B cell (primary cell): ENCODE results near the gene ERC2. TPM values are rescaled to one million over a fixed set of nuclear protein-coding genes. Genes with fewer than 3 reads are reported as not detected.

ENCODE experiments used
- ATAC-seq: fragments of 200-7000 bp; cut with Tn5 transposase; one replicate; pipeline ENCODE4 v1.10.0; 2021; ENCODE audit warnings: low read depth, mild to moderate bottlenecking, moderate number of reproducible peaks, moderate library complexity
- CTCF ChIA-PET: fragments of 350-600 bp; sonication (Branson Sonifier 250); formaldehyde crosslinking; loops from one replicate; lab custom pipeline; 2021; ENCODE audit warnings: antibody characterized with exemption, inconsistent platforms; lab: Charles Lee
- POLR2A ChIA-PET: fragments of 350-600 bp; sonication (Branson Sonifier 250); formaldehyde crosslinking; loops from one replicate; lab custom pipeline; 2021; ENCODE audit warnings: antibody characterized with exemption; lab: Charles Lee
- DNase-seq: peaks from one replicate; pipeline ENCODE4 v3.0.0; 2013
- H2AFZ ChIP-seq: 2 replicates; pipeline ENCODE4 v1.6.1; 2012; ENCODE audit warnings: mild to moderate bottlenecking, low read depth, low read length; ENCODE audit not compliant: insufficient read depth, poor library complexity, severe bottlenecking
- H3K27ac ChIP-seq, 2 donors: 1 replicate in 1 of 2; 2 replicates in 1 of 2; pipeline ENCODE4 v1.5.1; 2012 to 2013; ENCODE audit warnings: low read length in 2 of 2, mild to moderate bottlenecking in 2 of 2, moderate library complexity in 1 of 2
- H3K27me3 ChIP-seq, 4 experiments: fragments of 200-600 bp in 1 of 4; sonication (generic) in 1 of 4; replicated peaks in 1 of 4; 1 replicate in 2 of 4; 2 replicates in 2 of 4; pipeline versions ENCODE4 v1.6.1 to v1.7.0; 2013 to 2016; ENCODE audit warnings: low read length in 3 of 4, mild to moderate bottlenecking in 2 of 4, mixed read lengths in 1 of 4, moderate library complexity in 1 of 4; ENCODE audit not compliant: insufficient read depth in 4 of 4, control insufficient read depth in 3 of 4; ENCODE audit errors: control extremely low read depth in 1 of 4
- H3K36me3 ChIP-seq, 2 experiments: replicated peaks in 1 of 2; 1 replicate in 1 of 2; 2 replicates in 1 of 2; pipeline versions ENCODE4 v1.6.1 to v1.7.1; 2013; ENCODE audit warnings: low read length in 1 of 2; ENCODE audit not compliant: insufficient read depth in 2 of 2, control insufficient read depth in 1 of 2; ENCODE audit errors: control extremely low read depth in 1 of 2, extremely low read depth in 1 of 2
- H3K4me1 ChIP-seq, 2 donors: fragments of 200-600 bp in 1 of 2; sonication (generic) in 1 of 2; 1 replicate in 1 of 2; 2 replicates in 1 of 2; pipeline versions ENCODE4 v1.5.1 to v1.6.1; 2013 to 2017; ENCODE audit warnings: low read length in 2 of 2; ENCODE audit not compliant: control insufficient read depth in 2 of 2, insufficient read depth in 2 of 2
- H3K4me2 ChIP-seq: replicated peaks from 2 replicates; pipeline ENCODE3; 2012; ENCODE audit warnings: mild to moderate bottlenecking, low read depth, low read length; ENCODE audit not compliant: poor library complexity, severe bottlenecking
- H3K4me3 ChIP-seq, 5 experiments: fragments of 200-600 bp in 1 of 5; sonication (generic) in 1 of 5; 1 replicate in 3 of 5; 2 replicates in 2 of 5; pipeline versions ENCODE4 v1.5.1 to v1.7.0; 2011 to 2016; ENCODE audit warnings: low read length in 4 of 5, mild to moderate bottlenecking in 4 of 5, low read depth in 2 of 5, control low read depth in 1 of 5, moderate library complexity in 1 of 5; ENCODE audit not compliant: insufficient read depth in 1 of 5; ENCODE audit errors: control extremely low read depth in 1 of 5, extremely low read depth in 1 of 5
- H3K79me2 ChIP-seq: fragments of 200-600 bp; sonication (generic); one replicate; pipeline ENCODE4 v1.6.0; 2016; ENCODE audit warnings: low read length; ENCODE audit not compliant: control insufficient read depth, insufficient read depth
- H3K9ac ChIP-seq: fragments of 200-600 bp; sonication (generic); 2 replicates; pipeline ENCODE4 v1.6.1; 2017; ENCODE audit warnings: mild to moderate bottlenecking, low read length, moderate library complexity
- H3K9me3 ChIP-seq, 3 donors: one replicate each; pipeline versions ENCODE4 v1.6.1 to v1.7.1; 2013; ENCODE audit warnings: low read length in 2 of 3; ENCODE audit not compliant: control insufficient read depth in 2 of 3, insufficient read depth in 1 of 3; ENCODE audit errors: control extremely low read depth in 1 of 3
- H4K20me1 ChIP-seq: 2 replicates; pipeline ENCODE4 v1.6.0; 2012; ENCODE audit warnings: mild to moderate bottlenecking, low read length; ENCODE audit not compliant: insufficient read depth, control insufficient read depth, poor library complexity, severe bottlenecking
- H3K27ac Mint-ChIP-seq: one replicate; pipeline ENCODE4 v1.8.0; 2021; ENCODE audit warnings: mixed read lengths
- H3K27me3 Mint-ChIP-seq: one replicate; pipeline ENCODE4 v1.8.0; 2021; ENCODE audit warnings: mixed read lengths
- H3K4me1 Mint-ChIP-seq: one replicate; pipeline ENCODE4 v1.8.0; 2021; ENCODE audit warnings: mixed read lengths
- H3K4me3 Mint-ChIP-seq: one replicate; pipeline ENCODE4 v1.8.0; 2021; ENCODE audit warnings: mixed read lengths
- H3K9me3 Mint-ChIP-seq: one replicate; pipeline ENCODE4 v1.8.0; 2022; ENCODE audit warnings: mixed read lengths; ENCODE audit not compliant: insufficient read depth
- EZH2 ChIP-seq: IDR thresholded peaks from 2 replicates; pipeline ENCODE4 v1.6.1; 2012; ENCODE audit warnings: borderline replicate concordance, low read depth, mild to moderate bottlenecking, moderate library complexity, low read length; ENCODE audit not compliant: insufficient read depth, poor library complexity, severe bottlenecking
- WGBS: methylation state at CpG from one replicate; pipeline ENCODE4 v1.1.5; 2013; ENCODE audit warnings: missing lambda C conversion rate; ENCODE audit not compliant: insufficient coverage; 5-methylcytosine and 5-hydroxymethylcytosine counted together
- intact Hi-C: fragments of 100-400 bp; cut with micrococcal nuclease; formaldehyde crosslinking; loops from one replicate; pipeline ENCODE4 v1.10.0; 2022
- polyA plus RNA-seq: library from polyadenylated mRNA; depleted of rRNA; stranded (reverse); fragments of >200 nt; gene quantifications from 2 replicates; pipeline ENCODE4 v1.2.3, GENCODE V29; 2012
- total RNA-seq, 2 donors: library from RNA; stranded (reverse); fragments of 120-200 nt in 1 of 2; gene quantifications; 1 replicate in 1 of 2; 2 replicates in 1 of 2; pipeline versions ENCODE4 v1.2.3 to v1.2.4, GENCODE V29; 2013 to 2022
- TF ChIP-seq, protein P1 (sequence below): fragments of 200-600 bp; IDR thresholded peaks from one replicate; pipeline ENCODE4 v1.8.0; 2022; ENCODE audit warnings: antibody characterized with exemption, mild to moderate bottlenecking

Gene ERC2
- total and polyA plus RNA-seq, 2 donors (not counting 1 experiment from before 2014, with no cell fraction given): not detected

GRCh38 chr3:55597641-55598040, 870.6 kb downstream of the ERC2 start:
- H3K27me3 Mint-ChIP-seq: peaks cover 4% of the 10 kb centered on the region
- no peaks in the 10 kb centered on the region for H4K20me1 ChIP-seq
- ChIA-PET CTCF (no interaction called here), POLR2A (no interaction called here)
- 96% methylated on average over 4 of the region's 4 CpGs for WGBS
- ATAC-seq (no peak), DNase-seq (no peak)
- H3K4me3 Mint-ChIP-seq: no peak overlapping the region
- H2AFZ ChIP-seq: no peak overlapping the region
- H3K27me3 ChIP-seq: no peaks in the 10 kb centered on the region
- H3K4me2 ChIP-seq: no peak overlapping the region
- TF ChIP-seq, protein P1, sequence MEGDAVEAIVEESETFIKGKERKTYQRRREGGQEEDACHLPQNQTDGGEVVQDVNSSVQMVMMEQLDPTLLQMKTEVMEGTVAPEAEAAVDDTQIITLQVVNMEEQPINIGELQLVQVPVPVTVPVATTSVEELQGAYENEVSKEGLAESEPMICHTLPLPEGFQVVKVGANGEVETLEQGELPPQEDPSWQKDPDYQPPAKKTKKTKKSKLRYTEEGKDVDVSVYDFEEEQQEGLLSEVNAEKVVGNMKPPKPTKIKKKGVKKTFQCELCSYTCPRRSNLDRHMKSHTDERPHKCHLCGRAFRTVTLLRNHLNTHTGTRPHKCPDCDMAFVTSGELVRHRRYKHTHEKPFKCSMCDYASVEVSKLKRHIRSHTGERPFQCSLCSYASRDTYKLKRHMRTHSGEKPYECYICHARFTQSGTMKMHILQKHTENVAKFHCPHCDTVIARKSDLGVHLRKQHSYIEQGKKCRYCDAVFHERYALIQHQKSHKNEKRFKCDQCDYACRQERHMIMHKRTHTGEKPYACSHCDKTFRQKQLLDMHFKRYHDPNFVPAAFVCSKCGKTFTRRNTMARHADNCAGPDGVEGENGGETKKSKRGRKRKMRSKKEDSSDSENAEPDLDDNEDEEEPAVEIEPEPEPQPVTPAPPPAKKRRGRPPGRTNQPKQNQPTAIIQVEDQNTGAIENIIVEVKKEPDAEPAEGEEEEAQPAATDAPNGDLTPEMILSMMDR: no peak
- no peak for TF ChIP-seq EZH2
- no peaks in the 10 kb centered on the region for H3K4me1 Mint-ChIP-seq
- H3K36me3 ChIP-seq: no peaks in the 10 kb centered on the region
- H3K9ac ChIP-seq: no peak overlapping the region
- no peak overlapping the region for H3K27ac Mint-ChIP-seq
- intact Hi-C loops: no loop called here
- no peak overlapping the region for H3K27ac ChIP-seq
- no peaks in the 10 kb centered on the region for H3K4me1 ChIP-seq
- H3K79me2 ChIP-seq: no peaks in the 10 kb centered on the region
- H3K4me3 ChIP-seq: no peak overlapping the region
- peaks cover 0 to 4% (median 0%) of the 10 kb centered on the region in 3 donors for H3K9me3 ChIP-seq
- no peaks in the 10 kb centered on the region for H3K9me3 Mint-ChIP-seq

DNA sequence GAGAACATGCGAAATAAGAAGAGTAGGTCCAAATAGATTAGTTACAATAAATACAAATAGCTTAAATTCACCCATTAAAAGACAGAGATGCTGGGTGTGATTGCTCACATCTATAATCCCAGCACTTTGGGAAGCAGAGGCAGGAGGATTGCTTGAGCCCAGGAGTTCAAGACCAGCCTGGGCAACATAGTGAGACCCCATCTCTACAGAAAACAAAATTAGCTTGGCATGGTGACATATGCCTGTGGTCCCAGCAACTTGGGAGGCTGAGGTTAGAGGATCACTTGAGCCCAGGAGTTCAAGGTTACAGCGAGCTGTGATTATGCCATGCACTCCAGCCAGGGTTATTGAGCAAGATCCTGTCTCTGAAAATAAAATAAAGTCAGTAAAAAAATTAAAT, 872.1 kb downstream of the ERC2 start:
- 57% methylated on average over 1 of the region's 2 CpGs for WGBS
- no peaks in the 10 kb centered on the region for H3K27me3 Mint-ChIP-seq

More for the DNA sequence above, 872.1 kb downstream of the ERC2 start:
- DNase-seq (no peak), ATAC-seq (no peak)
- POLR2A ChIA-PET: no interaction called here
- H2AFZ ChIP-seq: no peak overlapping the region
- H3K27ac Mint-ChIP-seq: no peak overlapping the region
- H3K4me3 ChIP-seq: no peak overlapping the region
- no peak for TF ChIP-seq EZH2
- TF ChIP-seq, protein P1: no peak
- H3K9me3 ChIP-seq: peaks cover 0 to 4% (median 0%) of the 10 kb centered on the region in 3 donors
- H3K9ac ChIP-seq: no peak overlapping the region
- H3K79me2 ChIP-seq: no peaks in the 10 kb centered on the region
- H4K20me1 ChIP-seq: no peaks in the 10 kb centered on the region
- intact Hi-C loops: no loop called here
- H3K27ac ChIP-seq: no peak overlapping the region
- CTCF ChIA-PET: no interaction called here
- H3K4me1 ChIP-seq: no peaks in the 10 kb centered on the region
- H3K9me3 Mint-ChIP-seq: no peaks in the 10 kb centered on the region
- H3K27me3 ChIP-seq: no peaks in the 10 kb centered on the region
- H3K36me3 ChIP-seq: no peaks in the 10 kb centered on the region
- H3K4me1 Mint-ChIP-seq: no peaks in the 10 kb centered on the region
- no peak overlapping the region for H3K4me2 ChIP-seq
- no peak overlapping the region for H3K4me3 Mint-ChIP-seq
